Measurements from ENCODE around the gene PRXL2A.

PRXL2A gene

DNA sequence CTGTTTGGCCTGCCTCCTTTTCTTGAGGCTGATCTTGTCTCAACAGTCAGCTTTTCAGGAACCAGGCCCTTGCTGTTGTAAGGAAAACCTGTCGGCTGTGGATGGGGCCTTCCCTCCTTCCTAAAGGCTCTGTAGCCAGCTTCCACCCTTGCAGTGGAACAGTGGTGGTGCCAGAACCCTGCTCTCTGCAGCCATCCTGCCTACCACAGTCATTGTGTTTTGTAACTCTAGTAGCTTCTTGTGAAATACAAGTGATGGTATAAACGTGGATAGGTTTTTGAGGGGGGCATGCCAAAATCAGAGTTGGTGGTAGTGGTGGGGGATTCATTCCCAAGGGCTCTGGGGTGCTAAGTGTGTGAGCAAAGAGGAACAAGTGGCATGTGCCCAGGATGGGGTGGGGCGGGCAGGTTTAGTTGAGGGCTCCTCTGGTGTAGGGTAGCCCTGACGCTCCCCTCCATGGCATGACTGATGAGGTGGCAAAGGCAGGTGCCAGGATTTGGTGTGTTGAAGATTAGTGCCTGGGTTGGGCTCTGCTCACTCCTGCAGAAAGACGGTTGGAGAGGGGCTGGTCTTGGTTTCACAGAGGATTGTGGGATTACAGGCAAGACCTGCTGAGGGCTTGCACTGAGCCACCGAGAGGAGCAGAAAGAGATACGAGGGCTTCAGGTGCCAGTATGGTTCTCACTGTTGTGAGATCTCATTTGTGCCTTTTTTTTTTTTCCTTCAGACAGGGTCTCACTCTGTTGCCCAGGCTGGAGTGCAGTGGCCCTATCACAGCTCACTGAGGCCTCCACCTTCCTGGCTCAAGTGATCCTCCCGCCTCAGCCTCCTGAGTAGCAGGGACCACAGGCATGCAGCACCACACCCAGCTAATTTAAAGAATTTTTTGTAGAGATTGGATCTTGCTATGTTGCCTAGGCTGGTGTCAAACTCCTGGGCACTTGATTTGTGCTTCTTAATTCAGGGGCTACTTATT is 53.1 kb downstream of the PRXL2A start:
- DNase-seq (ENCODE audit: low spot score): no peak

DNA sequence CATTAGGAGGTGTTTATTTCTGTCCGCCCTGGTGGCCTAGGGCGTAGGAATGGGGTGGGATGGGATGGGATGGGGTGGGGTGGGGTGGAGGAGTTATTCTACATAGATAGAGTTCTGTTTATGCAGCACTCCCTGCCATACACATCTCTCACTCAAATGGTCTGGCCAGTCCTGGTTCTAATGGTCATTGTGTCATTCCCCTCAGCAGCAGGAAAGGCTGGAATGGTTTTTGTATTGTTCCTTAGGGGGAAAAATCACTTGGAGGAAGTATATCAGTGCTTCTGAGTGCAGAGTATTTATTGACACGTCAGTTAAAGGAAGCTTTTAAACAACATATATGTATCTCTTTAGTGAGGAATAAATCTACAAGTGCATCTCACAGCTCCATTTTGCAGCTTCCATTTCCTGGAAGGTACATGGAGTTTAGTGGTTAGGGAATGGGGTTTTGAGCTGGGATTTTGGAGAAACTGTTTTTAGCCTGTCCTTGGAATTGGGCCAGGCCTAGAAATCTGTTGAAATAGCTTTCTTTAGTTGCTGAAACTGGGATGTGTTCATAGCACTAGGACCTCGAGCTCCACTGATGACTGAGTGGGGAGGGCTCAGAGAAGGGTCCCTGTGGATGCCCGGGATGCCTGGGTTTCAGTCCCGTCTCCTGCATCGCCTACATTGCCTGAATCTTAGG is 54.1 kb downstream of the PRXL2A start:
- no peak for DNase-seq (ENCODE audit: low spot score)

DNA sequence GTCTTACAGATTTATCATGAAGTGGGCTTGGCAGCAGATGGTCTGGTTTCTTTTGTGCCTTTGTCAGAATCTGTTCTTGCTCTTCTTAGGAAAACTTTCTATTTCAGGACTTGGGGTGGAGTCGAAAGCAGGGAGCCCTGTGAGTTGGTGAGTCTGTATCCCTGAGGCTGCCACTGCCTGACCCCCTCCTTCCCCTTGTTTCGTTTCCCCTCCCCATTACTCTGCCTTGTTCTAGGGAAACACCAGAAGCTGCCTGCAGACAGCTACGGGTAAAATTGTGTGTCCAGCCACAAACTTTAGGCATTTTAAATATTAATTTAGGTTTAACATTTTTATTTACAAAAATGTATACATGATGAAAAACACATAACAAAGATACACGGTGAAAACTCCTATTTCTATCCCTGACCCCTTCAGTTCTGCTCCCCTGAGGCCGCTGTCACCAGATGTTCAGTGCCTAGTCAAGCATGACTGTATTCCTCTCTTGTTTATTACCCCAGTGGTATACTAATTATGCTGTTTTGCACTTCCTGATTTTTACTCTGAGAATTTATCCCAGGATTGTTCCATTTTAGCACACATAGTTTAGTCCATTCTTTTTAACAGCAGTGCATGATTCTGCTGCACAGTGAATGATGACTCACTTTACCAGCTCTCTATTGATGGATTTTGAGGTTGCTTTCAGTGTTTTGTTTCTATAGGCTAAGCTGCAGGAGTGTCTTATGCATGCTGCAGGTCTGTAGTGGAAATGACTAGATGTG is 54.8 kb downstream of the PRXL2A start:
- no peak for DNase-seq (ENCODE audit: low spot score)

DNA sequence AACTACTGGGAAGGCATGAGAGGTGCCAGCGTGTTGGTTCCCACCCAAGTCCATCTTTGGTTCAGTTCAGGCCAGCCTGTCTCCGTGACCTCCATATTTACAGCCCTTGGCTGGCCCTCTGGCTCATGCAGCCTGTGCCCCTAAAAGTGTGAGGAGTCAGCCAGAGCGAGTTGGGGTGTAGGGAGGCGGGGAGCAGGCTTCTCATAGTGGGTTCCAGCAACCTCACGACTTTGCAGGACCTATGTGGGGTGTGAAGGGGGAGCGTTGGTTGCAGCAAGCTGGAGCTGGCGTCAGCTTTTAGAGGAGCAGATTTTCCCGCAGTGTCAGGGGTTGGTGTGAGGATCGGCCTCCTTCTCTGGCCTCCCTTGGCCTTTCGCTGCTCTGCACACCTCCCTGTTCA is 55.5 kb downstream of the PRXL2A start:
- no peak for DNase-seq (ENCODE audit: low spot score)

DNA sequence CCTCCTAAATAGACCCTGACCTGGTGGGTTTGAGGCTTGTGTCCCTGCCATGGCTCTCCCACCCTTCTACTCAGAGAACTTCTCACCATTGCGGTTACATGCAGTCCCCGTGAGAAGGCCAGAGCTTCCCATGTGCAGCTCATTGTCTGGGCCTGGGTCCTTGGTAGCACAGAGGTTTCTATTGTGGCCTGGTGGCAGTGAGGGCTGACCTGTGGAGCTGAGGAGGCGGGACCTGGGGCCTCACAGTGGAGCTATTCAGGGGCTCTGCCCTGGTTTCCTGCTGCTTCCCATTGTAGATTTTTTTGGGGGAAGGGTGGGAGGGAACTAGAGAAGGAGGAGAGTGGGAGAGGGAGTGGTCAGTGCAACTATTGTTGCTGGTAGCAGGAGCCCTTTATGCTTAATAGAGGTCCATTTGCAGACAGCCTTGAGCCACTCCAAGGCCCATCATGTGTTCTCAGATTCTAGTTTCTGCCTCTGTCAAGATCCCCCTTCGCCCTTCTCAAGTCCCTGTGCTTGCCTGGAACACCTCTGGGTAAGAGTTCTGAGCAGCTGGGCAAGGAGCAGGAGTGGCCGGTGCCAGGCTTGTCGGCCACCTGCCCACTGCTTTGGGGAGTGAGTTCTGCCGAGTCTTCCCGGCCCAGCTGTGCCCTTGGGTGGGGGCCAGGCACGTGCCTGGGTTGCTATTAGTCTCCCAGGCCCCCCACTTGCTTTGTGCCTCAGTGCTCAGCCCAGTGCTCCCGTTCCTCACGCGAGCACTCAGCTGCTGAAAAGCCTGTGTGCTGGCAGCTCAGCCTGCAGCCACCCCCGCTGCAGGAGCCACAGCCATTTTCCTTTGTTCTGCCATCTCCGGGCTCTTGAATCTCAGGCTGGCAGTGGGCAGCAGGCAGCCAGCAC is 56.5 kb downstream of the PRXL2A start:
- DNase-seq (ENCODE audit: low spot score): no peak

DNA sequence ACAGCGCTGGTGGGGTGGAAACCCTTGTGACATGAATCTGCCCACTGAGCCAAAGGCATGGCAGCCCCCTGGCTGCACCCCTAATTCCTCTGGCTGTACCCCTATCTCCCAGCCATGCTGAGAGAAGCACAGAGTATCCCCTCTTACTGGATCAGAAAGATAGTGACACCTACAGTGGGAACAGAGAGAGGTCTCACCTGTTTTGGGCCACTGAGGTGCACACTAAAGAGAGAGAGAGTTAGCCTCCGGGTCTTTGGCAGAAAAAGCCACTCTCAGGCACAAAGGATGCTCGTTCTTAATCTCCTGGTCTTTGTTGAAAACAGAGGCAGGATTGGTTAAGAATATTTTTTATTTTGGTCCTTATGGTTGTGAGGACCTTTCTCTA is 57.1 kb downstream of the PRXL2A start:
- no peak for DNase-seq (ENCODE audit: low spot score)

DNA sequence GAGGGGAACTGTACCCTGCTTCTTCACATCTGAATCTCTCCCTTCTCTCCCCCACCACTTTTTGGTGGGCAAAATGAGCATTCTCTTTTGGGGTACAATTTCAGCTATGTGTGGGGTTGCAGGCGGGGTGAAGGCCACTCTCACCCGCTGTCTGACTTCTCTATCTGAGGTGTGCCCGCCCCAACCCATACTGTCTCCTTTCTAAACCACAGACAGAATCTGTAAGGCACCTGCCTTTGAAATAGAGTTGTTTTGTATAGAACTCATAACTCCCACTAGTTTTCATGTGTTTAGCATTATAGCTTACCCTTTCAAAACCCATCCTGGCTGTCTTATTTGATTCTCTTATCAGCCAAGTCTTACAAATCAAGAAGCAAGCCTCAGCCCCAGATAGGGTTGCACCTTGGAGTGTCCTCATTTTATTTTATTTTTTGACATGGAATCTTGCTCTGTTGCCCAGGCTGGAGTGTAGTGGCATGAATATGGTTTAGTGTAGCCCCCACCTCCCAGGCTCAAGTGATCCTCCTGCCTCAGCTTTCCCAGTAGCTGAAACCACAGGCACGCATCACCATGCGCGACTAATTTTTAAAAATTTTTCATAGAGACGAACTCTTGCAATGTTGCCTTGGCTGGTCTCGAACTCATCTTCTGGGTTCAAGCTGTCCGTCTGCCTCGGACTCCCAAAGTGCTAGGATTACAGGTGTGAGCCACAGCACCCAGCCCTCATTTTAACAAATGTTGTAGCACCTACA is 57.7 kb downstream of the PRXL2A start:
- DNase-seq (ENCODE audit: low spot score): peak; percentile 67

DNA sequence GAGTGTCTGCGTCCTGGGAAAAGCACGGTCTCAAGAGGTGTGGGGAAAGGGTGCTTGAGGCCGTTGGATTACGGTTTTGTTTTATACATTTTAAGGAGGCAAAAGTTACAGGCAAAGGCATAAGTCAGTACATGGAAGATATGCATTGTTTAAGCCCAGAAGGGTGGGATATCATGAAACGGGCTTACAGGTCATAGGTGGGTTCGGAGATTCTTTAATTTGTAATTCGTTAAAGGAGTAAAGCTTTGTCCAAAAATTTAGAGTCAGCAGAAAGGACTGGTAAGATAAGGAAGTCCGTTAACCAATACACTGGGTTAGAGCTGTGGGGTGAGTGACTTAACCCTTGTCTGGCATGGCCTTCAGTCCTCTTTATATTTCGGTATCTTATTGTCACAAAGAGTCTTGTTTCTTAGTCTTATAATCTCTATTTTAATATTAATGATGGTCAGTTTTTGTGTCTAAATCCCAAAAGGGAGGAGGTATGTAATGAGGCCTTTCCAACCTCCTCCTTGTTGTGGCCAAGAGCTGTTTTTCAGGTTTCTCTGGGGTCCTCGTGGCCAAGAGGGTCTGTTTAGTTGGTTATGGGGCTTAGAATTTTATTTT is 58.5 kb downstream of the PRXL2A start:
- DNase-seq (ENCODE audit: low spot score): no peak

DNA sequence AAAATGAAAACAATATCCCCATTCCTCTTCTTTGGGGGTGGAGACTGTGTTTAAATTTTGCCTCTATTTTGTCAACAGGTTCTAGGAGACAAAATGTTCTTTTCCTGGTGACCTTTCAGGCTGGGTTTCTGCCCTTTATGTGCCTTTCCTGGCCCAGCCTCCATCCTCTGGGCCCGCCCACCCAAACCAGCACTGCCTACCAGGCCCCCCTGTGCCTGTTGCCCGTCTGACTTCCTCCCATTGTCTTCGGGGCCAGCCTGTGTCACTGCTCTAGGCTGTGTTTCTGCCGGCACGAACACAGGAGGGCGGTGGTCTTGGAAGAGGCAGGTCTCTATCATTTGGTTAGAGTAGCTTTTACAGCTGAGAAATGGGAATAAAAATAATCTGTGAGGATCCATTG is 59.7 kb downstream of the PRXL2A start:
- DNase-seq (ENCODE audit: low spot score): peak; percentile 68

DNA sequence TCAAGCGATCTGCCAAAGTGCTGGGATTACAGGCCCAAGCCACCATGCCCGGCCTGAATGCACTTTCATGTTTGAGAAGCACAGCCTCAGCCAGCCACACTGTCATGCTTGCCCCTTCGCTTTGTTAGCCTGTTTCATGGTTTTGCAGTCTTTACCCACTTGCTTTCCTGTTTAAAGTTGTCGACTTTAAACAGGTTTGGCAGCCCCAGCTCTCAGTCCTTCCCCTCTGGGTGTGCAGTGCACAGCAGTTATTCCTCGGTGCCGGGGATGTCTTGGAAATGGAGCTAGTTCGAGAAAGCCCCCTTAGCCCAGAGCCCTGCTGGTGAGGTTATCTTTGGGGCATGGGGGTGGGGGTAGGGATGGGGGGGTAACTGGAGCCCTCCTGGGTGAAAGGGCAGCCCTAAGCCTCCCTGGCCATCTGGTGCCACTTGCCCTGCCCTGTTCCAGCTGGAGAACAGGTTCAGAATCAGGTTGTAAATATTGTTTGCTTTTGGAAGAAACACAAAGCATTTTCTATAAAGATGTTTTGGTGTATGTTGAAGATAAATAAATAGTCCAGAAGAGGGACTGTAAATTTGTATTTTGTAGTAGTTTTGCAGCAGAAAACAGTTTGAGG is 60.6 kb downstream of the PRXL2A start:
- no peak for DNase-seq (ENCODE audit: low spot score)

DNA sequence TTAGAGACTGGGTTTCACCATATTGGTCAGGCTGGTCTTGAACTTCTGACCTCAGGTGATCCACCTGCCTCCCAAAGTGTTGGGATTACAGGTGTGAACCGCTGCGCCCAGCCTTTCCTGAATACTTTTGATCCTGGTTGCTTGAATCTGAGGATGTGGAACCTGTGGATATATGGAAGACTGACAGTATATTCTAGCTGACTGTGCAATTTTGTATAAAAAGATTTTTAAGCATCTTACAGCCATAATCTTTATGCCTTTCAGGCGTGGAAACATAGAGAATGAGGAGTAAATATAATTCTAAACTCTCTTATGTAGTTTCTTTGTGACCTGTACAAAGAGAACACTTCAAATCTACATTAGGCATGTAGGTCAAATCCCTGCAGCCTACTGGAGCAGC is 61.9 kb downstream of the PRXL2A start:
- no peak for DNase-seq (ENCODE audit: low spot score)

DNA sequence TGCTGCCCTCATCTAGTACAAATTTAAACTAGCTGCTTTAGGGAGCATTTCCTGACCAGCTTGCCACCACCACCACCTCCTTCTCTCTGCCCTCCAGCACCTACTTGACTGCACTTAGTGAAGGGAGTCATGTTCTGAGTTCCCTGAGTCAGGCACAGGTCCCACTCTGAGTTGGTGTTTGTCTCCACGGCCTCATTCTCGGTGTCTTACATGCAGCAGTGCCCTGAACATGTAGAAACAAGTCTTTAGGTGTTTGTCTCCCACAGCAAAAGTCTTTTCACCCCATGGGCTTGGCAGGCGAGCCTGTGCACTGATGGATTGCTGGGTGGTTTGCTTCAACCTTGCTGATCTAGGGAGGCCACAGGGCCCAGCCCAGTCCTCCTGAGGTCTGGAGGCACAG is 62.6 kb downstream of the PRXL2A start:
- DNase-seq (ENCODE audit: low spot score): no peak

DNA sequence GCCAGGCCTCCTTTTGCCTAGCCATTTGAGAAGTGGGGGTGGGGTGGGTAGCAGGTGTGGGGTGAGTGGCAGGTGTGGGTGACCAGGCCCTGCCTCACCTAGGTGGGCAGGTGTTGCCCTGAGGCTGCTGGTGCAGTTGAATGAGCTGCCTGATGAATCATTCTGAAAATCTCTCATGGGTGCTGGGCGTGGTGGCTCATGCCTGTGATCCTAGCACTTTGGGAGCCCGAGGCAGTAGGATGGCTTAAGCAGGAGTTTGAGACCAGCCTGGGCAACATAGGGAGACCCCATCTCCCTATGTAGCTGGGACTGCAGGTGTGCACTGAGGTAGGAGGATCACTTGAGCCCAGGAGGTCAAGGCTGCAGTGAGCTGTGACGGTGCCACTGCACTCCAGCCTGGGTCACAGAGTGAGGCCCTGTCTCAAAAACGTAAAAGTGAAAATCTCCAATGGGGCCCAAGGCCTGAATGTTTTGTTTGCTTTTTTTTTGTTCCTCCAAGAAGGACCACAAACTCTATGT is 63.4 kb downstream of the PRXL2A start:
- no peak for DNase-seq (ENCODE audit: low spot score)

DNA sequence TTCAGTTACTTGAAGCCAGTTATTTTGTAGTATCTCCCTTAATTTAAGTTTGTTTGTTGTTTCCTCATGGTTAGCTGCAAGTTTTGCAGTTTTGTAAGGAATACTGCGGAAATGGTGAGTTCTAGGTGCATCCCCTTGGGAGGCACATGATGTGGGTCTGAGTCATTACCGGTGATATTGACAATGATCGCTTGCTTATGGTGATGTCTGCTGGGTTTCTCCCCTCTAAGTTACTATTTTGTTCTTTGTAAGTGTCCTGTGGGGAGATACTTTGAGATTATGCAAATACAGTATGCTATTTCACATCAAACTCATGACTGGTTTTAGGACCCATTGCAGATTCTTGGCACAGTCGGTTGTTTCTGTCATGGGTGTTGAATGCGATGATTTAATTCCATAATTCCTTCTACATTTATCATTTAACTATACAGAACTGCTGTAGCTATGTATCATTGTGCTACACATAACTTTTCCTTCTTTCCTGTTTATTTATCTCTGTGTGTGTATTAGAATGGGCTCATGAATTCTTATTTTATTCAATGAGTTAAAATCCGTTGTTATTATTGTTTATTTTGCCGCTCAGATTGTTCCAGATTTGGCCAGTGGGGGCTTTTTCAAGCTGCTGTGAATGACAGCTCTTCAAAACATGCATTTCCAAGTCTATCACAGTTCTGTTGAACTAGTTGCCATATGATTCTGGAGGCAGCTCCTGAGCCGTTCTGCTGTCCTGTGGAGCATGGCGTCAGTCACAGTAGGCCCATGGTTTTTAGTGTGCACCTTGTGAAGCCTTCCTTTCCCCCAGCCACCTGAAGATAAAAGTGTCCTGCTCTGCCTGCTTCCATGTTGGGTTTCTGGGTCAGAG is 64.1 kb downstream of the PRXL2A start:
- peak; percentile 46 for DNase-seq (ENCODE audit: low spot score)

DNA sequence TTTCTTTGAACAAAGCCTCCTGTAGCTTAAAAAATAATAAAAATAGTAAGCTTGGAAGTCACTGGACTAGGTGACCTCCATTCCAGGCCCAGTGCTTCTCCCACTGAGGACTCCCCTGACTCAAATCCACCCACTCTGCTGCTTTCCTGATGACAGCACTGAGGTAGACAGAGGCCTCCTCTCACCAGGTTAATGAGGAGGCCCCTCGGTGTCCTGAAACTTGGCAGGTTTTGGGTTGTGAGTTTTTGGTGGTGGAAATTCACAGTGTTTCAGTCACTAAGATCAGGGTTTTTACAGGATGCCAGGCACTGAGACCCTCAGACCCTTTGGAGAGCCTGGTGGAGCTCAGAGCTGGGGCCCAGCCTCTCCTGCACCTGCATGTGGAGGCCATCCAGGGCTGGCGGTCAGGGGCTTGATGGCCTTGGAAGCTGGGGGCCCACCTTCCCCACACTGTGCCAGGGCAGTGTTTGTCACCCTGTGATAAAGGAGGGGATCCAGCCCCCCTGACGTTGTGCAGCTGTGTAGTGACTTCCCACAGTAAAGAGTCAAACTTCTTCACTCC is 64.8 kb downstream of the PRXL2A start:
- no peak for DNase-seq (ENCODE audit: low spot score)

DNA sequence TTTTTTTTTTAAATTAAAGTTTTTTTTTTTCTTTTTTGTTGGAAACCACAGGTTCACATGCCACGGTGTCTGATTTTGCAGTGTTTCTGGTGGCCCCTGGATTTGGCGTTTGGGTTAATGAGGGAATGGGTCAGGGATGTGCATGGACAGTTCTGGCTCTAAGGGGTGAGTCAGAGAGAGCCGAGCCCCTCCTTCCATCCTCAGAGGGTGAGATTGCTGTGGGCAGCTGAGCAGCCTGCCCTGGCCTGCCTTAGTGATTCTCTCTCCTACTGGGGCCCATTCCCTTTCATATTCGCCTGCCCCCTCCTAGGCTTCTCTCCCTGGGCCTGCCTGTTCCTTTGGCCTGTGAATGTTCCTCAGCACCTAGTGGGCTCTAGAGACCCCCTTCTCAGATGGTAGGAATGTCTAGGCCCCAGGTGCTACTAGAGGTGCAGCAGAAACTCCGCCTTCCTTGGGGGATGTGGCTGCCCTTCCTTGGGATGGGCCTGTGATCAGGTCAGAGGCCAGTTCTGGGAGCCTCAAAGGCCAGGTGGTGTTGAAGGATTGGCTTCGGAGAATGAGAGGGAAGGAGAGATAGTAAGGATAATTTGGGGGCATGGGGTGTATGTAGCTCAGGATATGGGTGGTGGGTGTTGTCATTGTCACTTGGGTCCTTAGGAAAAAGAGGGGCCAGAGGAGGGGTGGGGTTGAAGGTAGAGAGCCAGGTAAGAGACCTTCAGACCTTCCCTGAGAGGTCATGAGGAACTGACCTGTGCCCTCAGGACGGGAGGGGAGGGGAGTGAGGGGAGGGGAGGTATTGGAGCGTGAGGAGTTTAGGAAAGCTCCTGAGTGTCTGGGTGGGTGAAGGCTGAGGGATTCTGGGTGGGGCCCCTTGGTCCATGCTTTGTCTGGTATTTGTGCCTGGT is 65.6 kb downstream of the PRXL2A start:
- no peak for DNase-seq (ENCODE audit: low spot score)

DNA sequence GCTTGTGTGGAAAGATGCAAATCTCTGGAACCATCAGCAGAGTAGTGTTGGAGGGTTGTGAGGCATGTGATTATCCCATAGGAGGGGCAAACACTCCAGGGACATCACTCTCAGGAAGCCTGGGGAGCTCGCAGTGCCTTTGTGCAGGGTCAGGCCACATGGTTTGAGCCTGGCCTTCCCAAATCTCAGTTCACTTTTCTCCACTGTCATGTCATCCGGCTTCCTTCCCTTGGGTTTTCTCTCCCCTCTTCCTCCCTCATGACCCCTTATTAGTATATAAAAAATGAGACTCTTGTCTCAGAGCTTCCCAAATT is 66.2 kb downstream of the PRXL2A start:
- no peak for DNase-seq (ENCODE audit: low spot score)

DNA sequence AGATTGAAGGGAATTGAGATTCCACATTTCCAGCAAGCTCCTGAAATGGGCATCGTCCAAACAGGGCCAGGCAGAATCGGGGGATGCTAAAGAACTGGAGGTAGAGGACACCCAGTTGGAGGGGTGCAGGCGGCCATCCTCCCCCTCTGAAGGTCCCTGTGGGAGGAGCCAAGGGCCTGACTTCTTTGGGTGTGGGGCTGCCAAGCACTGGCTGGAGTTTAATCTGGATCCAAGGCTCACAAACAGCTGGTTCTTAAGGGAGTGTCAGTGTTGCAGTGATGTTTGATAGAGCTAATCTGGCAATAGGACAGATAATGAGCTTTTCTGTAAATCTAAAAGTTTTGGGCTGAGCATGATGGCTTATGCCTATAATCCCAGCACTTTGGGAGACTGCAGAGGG is 66.6 kb downstream of the PRXL2A start:
- DNase-seq (ENCODE audit: low spot score): no peak
